Heart left ventricle (tissue), 13 donors: ENCODE results near the gene PIK3R6.

ENCODE experiments used
- POLR2A ChIP-seq, 2 donors: fragments of 450-650 bp; IDR thresholded peaks; one replicate each; pipeline ENCODE4 v1.6.1; 2017; ENCODE audit warnings: antibody characterized with exemption in 2 of 2, mild to moderate bottlenecking in 2 of 2, moderate library complexity in 2 of 2
- TF ChIP-seq, protein P1 (sequence below), 12 donors: fragments of 200-600 bp; sonication (generic) in 4 of 12; IDR thresholded peaks; one replicate each; pipeline versions ENCODE4 v1.5.0 to v1.8.0; 2018 to 2022; ENCODE audit warnings: antibody characterized with exemption in 12 of 12, mild to moderate bottlenecking in 5 of 12
- donor health status: ischemic (EF 13 %, LVEDD 7.1; RV severe dilation, severe dysfunction).
- donor health status: DM: no; HTN: yes; CAD: no.
- donor health status: DM: no; HTN: no; CAD: no.
- donor health status: ischemic (EF 25% LVEDD 6.9; RV normal size, moderate dysfunction).
- donor health status: ischemic (EF 25% LVEDD 5.7; RV mildly dilated, moderate dysfunction).
- donor health status: ischemic (EF 35%, LVEDD 5.7; RV mildly dilated, moderate dysfunction).
- donor health status: nonischemic (EF 11% LVEDD 7.7; RV severe dilation, severe dysfunction).
- donor health status: DM: yes; HTN: yes; CAD: no.
- donor health status: PGD.
- donor health status: ischemic (EF 29% LVEDD 5.4; RV normal size, mild dysfunction).
- donor health status: nonischemic (EF 23%, LVEDD 6.1; RV moderate dilation, normal function).

- TF ChIP-seq, protein P1, sequence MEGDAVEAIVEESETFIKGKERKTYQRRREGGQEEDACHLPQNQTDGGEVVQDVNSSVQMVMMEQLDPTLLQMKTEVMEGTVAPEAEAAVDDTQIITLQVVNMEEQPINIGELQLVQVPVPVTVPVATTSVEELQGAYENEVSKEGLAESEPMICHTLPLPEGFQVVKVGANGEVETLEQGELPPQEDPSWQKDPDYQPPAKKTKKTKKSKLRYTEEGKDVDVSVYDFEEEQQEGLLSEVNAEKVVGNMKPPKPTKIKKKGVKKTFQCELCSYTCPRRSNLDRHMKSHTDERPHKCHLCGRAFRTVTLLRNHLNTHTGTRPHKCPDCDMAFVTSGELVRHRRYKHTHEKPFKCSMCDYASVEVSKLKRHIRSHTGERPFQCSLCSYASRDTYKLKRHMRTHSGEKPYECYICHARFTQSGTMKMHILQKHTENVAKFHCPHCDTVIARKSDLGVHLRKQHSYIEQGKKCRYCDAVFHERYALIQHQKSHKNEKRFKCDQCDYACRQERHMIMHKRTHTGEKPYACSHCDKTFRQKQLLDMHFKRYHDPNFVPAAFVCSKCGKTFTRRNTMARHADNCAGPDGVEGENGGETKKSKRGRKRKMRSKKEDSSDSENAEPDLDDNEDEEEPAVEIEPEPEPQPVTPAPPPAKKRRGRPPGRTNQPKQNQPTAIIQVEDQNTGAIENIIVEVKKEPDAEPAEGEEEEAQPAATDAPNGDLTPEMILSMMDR (IDR thresholded peaks at IDR 0.05) = no peak
- no peak for TF ChIP-seq POLR2A (IDR thresholded peaks at IDR 0.05)
Observed at GRCh38 chr17:8820311-8821010, 47.0 kb downstream of the PIK3R6 start.
